HepG2 (cell line): ENCODE data around the gene LPXN. TPM values are rescaled to one million over a fixed set of nuclear protein-coding genes. Genes with fewer than 3 reads are reported as not detected.

ENCODE experiments used
- ATAC-seq: fragments of 200-7000 bp; cut with Tn5 transposase; 3 replicates; pipeline ENCODE4 v1.9.1; 2020; ENCODE audit warnings: mild to moderate bottlenecking, moderate library complexity
- BruUV-seq: library from RNA; stranded (reverse); fragments of 400-500 nt; replicated peaks from 2 replicates; lab custom pipeline; 2021; lab: Mats Ljungman, UMichigan
- CTCF ChIA-PET: fragments of 300-600 bp; formaldehyde crosslinking; extraction: SDS; loops from one replicate; lab custom pipeline; 2021; ENCODE audit warnings: low total read pairs, inconsistent platforms, low intra/inter-chr PET ratio; lab: Yijun Ruan, JAX
- POLR2A ChIA-PET: fragments of 350-600 bp; sonication (Branson Sonifier 250); formaldehyde crosslinking; loops from one replicate; lab custom pipeline; 2020; ENCODE audit warnings: antibody characterized with exemption, inconsistent platforms; lab: Yijun Ruan, JAX
- DNase-seq: peaks from one replicate; pipeline ENCODE4 v3.0.0-alpha.2; 2015; ENCODE audit warnings: low spot score
- FAIRE-seq: peaks from 3 replicates; lab custom pipeline; 2011; peaks lifted over from hg19 to GRCh38; lab: Jason Lieb, UNC
- H2AFZ ChIP-seq: one replicate; pipeline ENCODE4 v1.6.1; 2011; ENCODE audit warnings: low read length, inconsistent platforms
- H3K27ac ChIP-seq: fragments of 300-600 bp; 3 replicates; pipeline ENCODE4 v1.8.0; 2011; ENCODE audit warnings: mixed run types, mild to moderate bottlenecking, mixed read lengths, low read length, inconsistent platforms; ENCODE audit not compliant: insufficient read depth; ENCODE audit errors: extremely low read length
- H3K27me3 ChIP-seq, 2 experiments: fragments of 200-600 bp in 1 of 2; 2 replicates in 1 of 2; 3 replicates in 1 of 2; pipeline versions ENCODE4 v1.6.0 to v1.8.0; 2011; ENCODE audit warnings: low read length in 2 of 2, mild to moderate bottlenecking in 2 of 2, moderate library complexity in 2 of 2, inconsistent platforms in 1 of 2; ENCODE audit not compliant: insufficient read depth in 2 of 2, control insufficient read depth in 1 of 2
- H3K36me3 ChIP-seq, 2 experiments: fragments of 200-600 bp in 1 of 2; replicated peaks in 1 of 2; 2 replicates in 1 of 2; 3 replicates in 1 of 2; pipeline versions ENCODE4 v1.5.1 to v1.8.0; 2011; ENCODE audit warnings: low read length in 2 of 2, inconsistent platforms in 1 of 2; ENCODE audit not compliant: insufficient read depth in 2 of 2, control insufficient read depth in 1 of 2
- H3K4me1 ChIP-seq: 2 replicates; pipeline ENCODE4 v1.5.1; 2012; ENCODE audit warnings: low read length, inconsistent platforms; ENCODE audit not compliant: insufficient read depth
- H3K4me2 ChIP-seq: 2 replicates; pipeline ENCODE4 v1.6.0; 2011; ENCODE audit warnings: low read depth, low read length, inconsistent platforms
- H3K4me3 ChIP-seq, 3 experiments: fragments of 200-600 bp in 1 of 3; sonication (generic), shearing (Covaris generic) in 1 of 3; replicated peaks in 1 of 3; 2 replicates each; pipeline ENCODE4 v1.5.1; 2011 to 2016; ENCODE audit warnings: low read length in 3 of 3, inconsistent platforms in 2 of 3, low read depth in 2 of 3, mild to moderate bottlenecking in 2 of 3, control low read depth in 1 of 3, mixed read lengths in 1 of 3; ENCODE audit not compliant: insufficient read depth in 1 of 3
- H3K79me2 ChIP-seq: one replicate; pipeline ENCODE4 v1.6.1; 2011; ENCODE audit warnings: low read length, inconsistent platforms; ENCODE audit not compliant: insufficient read depth
- H3K9ac ChIP-seq: 2 replicates; pipeline ENCODE4 v1.6.0; 2011; ENCODE audit warnings: mild to moderate bottlenecking, low read depth, low read length, inconsistent platforms; ENCODE audit not compliant: insufficient read depth
- H3K9me3 ChIP-seq: 2 replicates; pipeline ENCODE4 v1.5.1; 2012; ENCODE audit warnings: mild to moderate bottlenecking, low read length
- H4K20me1 ChIP-seq: 2 replicates; pipeline ENCODE4 v1.6.0; 2011; ENCODE audit warnings: inconsistent platforms, mild to moderate bottlenecking, low read length, moderate library complexity; ENCODE audit not compliant: insufficient read depth
- BORCS8-MEF2B ChIP-seq: sonication (generic); formaldehyde crosslinking; IDR thresholded peaks from 2 replicates; pipeline ENCODE4 v1.8.0; 2022; ENCODE audit warnings: mild to moderate bottlenecking, missing genetic modification reagents
- PHB2 ChIP-seq: fragments of 450-650 bp; IDR thresholded peaks from 2 replicates; pipeline ENCODE4 v1.6.1; 2018; ENCODE audit not compliant: partially characterized antibody
- RFXANK ChIP-seq: IDR thresholded peaks from 2 replicates; pipeline ENCODE4 v1.6.1; 2016
- SALL2 ChIP-seq: sonication (generic); formaldehyde crosslinking; IDR thresholded peaks from 2 replicates; pipeline ENCODE4 v1.8.1; 2023; ENCODE audit warnings: mild to moderate bottlenecking, missing genetic modification reagents, inconsistent platforms
- SMARCE1 ChIP-seq: fragments of 450-650 bp; IDR thresholded peaks from 2 replicates; pipeline ENCODE4 v1.6.1; 2017; ENCODE audit warnings: borderline replicate concordance
- ZBTB21 ChIP-seq: sonication (generic); formaldehyde crosslinking; IDR thresholded peaks from 2 replicates; pipeline ENCODE4 v1.4.0; 2020; ENCODE audit warnings: missing genetic modification reagents
- ZBTB26 ChIP-seq: IDR thresholded peaks from 2 replicates; pipeline ENCODE4 v1.6.1; 2016; ENCODE audit warnings: missing compliant biosample characterization, missing genetic modification reagents, borderline replicate concordance
- ZBTB49 ChIP-seq: sonication (generic); formaldehyde crosslinking; IDR thresholded peaks from 2 replicates; pipeline ENCODE4 v1.4.0; 2020; ENCODE audit warnings: missing genetic modification reagents, borderline replicate concordance
- ZFP82 ChIP-seq: sonication (generic); formaldehyde crosslinking; IDR thresholded peaks from 2 replicates; pipeline ENCODE4 v1.5.1; 2020; ENCODE audit warnings: mild to moderate bottlenecking, missing genetic modification reagents, borderline replicate concordance
- ZHX2 ChIP-seq, 2 experiments: sonication (generic) in 1 of 2; formaldehyde crosslinking in 1 of 2; IDR thresholded peaks; 2 replicates each; pipeline versions ENCODE4 v1.6.1 to v1.9.0; 2014 to 2022; ENCODE audit warnings: antibody characterized with exemption in 1 of 2, borderline replicate concordance in 1 of 2, inconsistent platforms in 1 of 2, low read depth in 1 of 2, missing genetic modification reagents in 1 of 2
- ZMYM3 ChIP-seq: sonication (generic); formaldehyde crosslinking; IDR thresholded peaks from 2 replicates; pipeline ENCODE4 v1.5.1; 2020; ENCODE audit warnings: mild to moderate bottlenecking, missing genetic modification reagents
- ZNF317 ChIP-seq: sonication (generic); formaldehyde crosslinking; IDR thresholded peaks from 2 replicates; pipeline ENCODE4 v1.5.0; 2020; ENCODE audit warnings: mild to moderate bottlenecking, missing genetic modification reagents
- ZNF709 ChIP-seq: sonication (generic); formaldehyde crosslinking; IDR thresholded peaks from 2 replicates; pipeline ENCODE4 v1.5.0; 2020; ENCODE audit warnings: mild to moderate bottlenecking, missing genetic modification reagents
- ZNF724P ChIP-seq: sonication (generic); formaldehyde crosslinking; IDR thresholded peaks from 2 replicates; pipeline ENCODE4 v1.8.0; 2022; ENCODE audit warnings: missing genetic modification reagents, borderline replicate concordance
- ZNF782 ChIP-seq: sonication (generic); formaldehyde crosslinking; IDR thresholded peaks from 2 replicates; pipeline ENCODE4 v1.4.0; 2020; ENCODE audit warnings: missing genetic modification reagents, mild to moderate bottlenecking, borderline replicate concordance
- WGBS: methylation state at CpG from one replicate; pipeline ENCODE4 v1.1.6; 2017; ENCODE audit warnings: low lambda C conversion rate; 5-methylcytosine and 5-hydroxymethylcytosine counted together
- in situ Hi-C: cut with HindIII; loops from 2 replicates; pipeline ENCODE4 v1.10.0; 2017; ENCODE audit warnings: low pct_unique_long_range_greater_than_20kb; ENCODE audit not compliant: extremely low pct_ligation_motif_present
- intact Hi-C: fragments of 100-400 bp; cut with micrococcal nuclease; formaldehyde crosslinking; loops from one replicate; pipeline ENCODE4 v1.10.0; 2022; ENCODE audit not compliant: unreplicated experiment
- polyA plus RNA-seq, 8 experiments: library from polyadenylated mRNA; depleted of rRNA in 3 of 8; stranded (reverse) in 7 of 8; unstranded in 1 of 8; fragments of >200 nt; fragmentation: Illumina TruSeq in 4 of 8; extraction: Trizol in 4 of 8; gene quantifications; 2 replicates each; pipeline versions ENCODE4 v1.2.1 to v1.2.3, GENCODE V29; 2011 to 2016; ENCODE audit warnings: low read depth in 4 of 8, missing spikeins in 1 of 8, mixed read lengths in 1 of 8; ENCODE audit not compliant: insufficient read depth in 1 of 8
- total RNA-seq, 5 experiments: library from RNA; depleted of rRNA; stranded (reverse); fragments of >200 nt; fragmentation: Illumina TruSeq; extraction: Trizol; gene quantifications; 2 replicates each; pipeline ENCODE4 v1.2.3, GENCODE V29; 2016; ENCODE audit warnings: low read depth in 1 of 5

LPXN gene
- total and polyA plus RNA-seq, 2 of the 13 experiments (the other 11 are each of a cell fraction or from before 2014, with no cell fraction given) = 1.7 to 3.5 TPM

GRCh38 chr11:58591659-58592058 is 16.0 kb upstream of the LPXN start (continued):
- TF ChIP-seq ZHX2 (IDR thresholded peaks at IDR 0.05; ENCODE audit: low read depth) (no peak), ZHX2 (CRISPR knock-in tag; IDR thresholded peaks at IDR 0.05; ENCODE audit: borderline replicate concordance) (no peak), ZBTB26 (CRISPR knock-in tag) (no peak)

GRCh38 chr11:58586998-58587397 is 11.3 kb upstream of the LPXN start:
- Histone ChIP-seq H4K20me1 (peaks cover 12% of the 10 kb centered on the region), H3K9ac (no peak overlapping the region), H3K27ac (no peak overlapping the region), H2AFZ (no peak overlapping the region), H3K27me3 (no peaks in the 10 kb centered on the region), H3K79me2 (peaks cover 99% of the 10 kb centered on the region), H3K4me3 (no peak overlapping the region), H3K9me3 (no peaks in the 10 kb centered on the region), H3K4me1 (peaks cover 61% of the 10 kb centered on the region), H3K4me2 (no peak overlapping the region), H3K36me3 (peaks cover 2 to 23% of the 10 kb centered on the region in 2 experiments)
- CTCF ChIA-PET = no interaction called here
- ATAC-seq (no peak), DNase-seq (no peak), FAIRE-seq (no peak)
- in situ Hi-C loops = loop anchor here (10.0 kb wide), 1 partner anchor 198 kb away; no protein-coding TSS in a partner anchor
- intact Hi-C loops = no loop called here
- WGBS = 95% methylated on average over 2 of the region's 2 CpGs
- no TSS peak for BruUV-seq
- POLR2A ChIA-PET = no interaction called here
- no peak for TF ChIP-seq ZNF782 (CRISPR knock-in tag)
- no peak for TF ChIP-seq ZNF724P (CRISPR knock-in tag)
- no peak for TF ChIP-seq SALL2 (CRISPR knock-in tag)
- TF ChIP-seq ZNF709 (CRISPR knock-in tag) = no peak
- no peak for TF ChIP-seq SMARCE1
- TF ChIP-seq PHB2 = no peak
- TF ChIP-seq ZMYM3 = no peak
- no peak for TF ChIP-seq BORCS8-MEF2B (CRISPR knock-in tag)
- TF ChIP-seq RFXANK (CRISPR knock-in tag) = no peak
- TF ChIP-seq ZBTB21 (CRISPR knock-in tag) = no peak
- TF ChIP-seq ZBTB49 (CRISPR knock-in tag) = no peak
- no peak for TF ChIP-seq ZFP82 (CRISPR knock-in tag)
- TF ChIP-seq ZNF317 (CRISPR knock-in tag) = no peak
